ENCODE results near the gene DRAXIN.

DRAXIN gene, protein sequence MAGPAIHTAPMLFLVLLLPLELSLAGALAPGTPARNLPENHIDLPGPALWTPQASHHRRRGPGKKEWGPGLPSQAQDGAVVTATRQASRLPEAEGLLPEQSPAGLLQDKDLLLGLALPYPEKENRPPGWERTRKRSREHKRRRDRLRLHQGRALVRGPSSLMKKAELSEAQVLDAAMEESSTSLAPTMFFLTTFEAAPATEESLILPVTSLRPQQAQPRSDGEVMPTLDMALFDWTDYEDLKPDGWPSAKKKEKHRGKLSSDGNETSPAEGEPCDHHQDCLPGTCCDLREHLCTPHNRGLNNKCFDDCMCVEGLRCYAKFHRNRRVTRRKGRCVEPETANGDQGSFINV

DNA sequence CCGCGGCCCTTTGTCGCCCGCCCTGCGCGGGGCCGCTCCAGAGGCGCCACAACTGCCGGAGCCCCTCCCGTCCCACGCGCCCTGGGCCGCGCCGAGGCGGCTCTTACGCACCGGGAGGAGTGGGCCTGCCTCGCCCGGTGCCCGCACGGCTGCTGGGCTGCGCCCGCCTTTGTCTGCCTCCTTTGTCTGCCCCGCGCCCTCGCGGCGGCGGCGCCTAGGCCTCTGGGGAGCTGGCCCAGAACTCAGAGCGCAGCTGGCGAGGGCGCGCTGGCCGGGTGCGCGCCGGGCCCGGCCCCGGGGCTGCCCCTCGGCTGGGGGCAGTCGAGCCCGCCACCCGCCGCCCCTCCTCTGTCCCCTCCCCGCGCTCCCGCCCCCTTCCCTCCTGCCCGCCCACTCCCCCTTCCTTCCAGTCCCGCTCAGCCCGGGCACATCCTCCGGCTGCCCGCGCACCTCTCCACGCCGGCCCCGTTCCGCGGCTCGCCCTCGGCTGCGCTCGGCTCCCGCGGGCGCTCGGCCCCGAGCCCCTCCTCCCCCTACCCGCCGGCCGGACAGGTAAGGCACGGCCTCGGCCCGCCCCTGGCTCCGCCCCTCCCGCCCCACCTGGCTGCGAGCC lies at the start of gene DRAXIN:
DRAXIN (plus strand) TSS at position 409 of the 613 bp plus-strand sequence. CDS start 14,549 bp downstream, outside the sequence.
- DNase-seq: no peak

DNA sequence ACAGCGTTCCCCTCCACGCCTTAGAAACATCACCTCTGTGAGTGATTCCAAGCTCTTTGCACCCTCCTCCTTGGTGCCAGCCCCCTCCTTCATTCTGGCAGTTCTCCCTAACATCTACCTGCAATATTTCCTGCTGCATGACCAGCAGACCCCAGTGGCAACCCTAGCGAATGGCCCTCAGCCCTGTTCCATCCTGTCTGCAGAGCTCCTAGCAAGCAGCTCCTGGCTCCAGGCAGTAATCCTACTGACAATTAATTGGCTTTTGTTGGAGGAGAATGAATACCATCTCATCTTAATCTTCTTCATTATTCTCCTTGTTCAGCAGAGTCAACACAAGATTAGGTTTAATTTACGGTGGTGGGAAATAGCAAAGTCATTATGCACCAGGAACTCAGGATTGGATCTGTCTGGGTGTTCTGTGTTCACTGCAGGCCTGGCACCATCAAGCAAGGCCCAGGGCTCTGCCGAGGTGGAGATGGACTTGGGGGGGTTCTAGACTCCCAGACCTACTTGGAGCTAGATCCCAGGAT lies 49.7 kb upstream of the DRAXIN start:
- DNase-seq: no peak

DNA sequence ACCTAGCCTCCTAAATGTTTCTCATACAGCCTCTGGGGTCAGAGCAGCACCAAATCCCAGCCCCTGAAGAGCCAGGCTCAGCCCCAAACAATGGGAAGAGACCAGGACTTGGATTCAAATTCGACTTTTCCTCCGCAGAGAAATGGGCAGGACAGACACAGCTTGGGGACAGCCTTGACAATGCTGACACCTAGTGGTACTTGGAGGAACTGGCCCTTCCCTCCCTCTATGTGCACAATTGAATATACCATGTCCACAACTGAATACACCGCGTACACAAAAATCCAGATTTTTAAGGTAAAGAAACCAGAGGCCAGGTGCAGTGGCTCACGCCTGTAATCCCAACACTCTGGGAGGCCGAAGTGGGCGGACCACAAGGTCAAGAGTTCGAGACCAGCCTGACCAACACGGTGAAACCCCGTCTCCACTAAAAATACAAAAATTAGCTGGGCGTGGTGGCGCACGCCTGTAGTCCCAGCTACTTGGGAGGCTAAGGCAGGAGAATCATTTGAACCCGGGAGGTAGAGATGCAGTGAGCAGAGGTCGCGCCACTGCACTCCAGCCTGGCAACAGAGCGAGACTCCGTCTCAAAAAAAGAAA lies 49.0 kb upstream of the DRAXIN start:
- DNase-seq: peak; percentile 79

DNA sequence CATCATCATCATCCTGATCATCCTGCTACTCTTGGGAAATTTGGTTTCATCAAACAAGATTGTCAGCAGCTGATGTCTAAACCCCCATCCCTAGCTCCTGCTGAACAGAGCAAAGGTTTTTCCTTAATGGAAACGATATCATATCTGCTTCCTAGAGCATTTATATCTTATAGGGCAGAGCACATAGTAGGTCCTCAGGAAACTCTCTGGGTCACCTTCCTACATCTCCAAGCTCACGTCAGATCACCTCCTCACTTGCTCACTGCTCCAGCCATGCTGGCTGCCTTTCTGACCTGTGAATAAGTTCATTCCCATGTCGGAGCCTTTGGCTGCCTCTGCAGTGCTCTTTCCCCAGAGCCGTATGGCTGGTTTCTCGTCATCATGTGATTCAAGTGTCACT lies 47.7 kb upstream of the DRAXIN start:
- DNase-seq: no peak

DNA sequence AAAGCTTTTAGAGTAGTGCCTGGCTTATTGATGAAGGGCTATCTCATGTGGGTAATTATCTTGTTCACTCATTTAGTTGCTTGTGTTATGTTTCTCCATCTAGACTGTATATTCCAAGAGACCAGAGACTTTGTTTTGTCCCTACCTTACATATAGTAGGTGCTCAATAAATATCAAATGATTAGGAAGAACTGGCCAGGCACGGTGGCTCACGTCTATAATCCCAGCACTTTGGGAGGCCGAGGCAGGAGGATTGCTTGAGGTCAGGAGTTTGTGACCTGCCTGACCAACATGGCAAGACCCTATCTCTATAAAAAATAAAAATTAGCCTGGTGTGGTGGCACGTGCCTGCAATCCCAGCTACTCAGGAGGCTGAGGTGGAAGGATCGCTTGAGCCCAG lies 46.2 kb upstream of the DRAXIN start:
- DNase-seq: no peak

DNA sequence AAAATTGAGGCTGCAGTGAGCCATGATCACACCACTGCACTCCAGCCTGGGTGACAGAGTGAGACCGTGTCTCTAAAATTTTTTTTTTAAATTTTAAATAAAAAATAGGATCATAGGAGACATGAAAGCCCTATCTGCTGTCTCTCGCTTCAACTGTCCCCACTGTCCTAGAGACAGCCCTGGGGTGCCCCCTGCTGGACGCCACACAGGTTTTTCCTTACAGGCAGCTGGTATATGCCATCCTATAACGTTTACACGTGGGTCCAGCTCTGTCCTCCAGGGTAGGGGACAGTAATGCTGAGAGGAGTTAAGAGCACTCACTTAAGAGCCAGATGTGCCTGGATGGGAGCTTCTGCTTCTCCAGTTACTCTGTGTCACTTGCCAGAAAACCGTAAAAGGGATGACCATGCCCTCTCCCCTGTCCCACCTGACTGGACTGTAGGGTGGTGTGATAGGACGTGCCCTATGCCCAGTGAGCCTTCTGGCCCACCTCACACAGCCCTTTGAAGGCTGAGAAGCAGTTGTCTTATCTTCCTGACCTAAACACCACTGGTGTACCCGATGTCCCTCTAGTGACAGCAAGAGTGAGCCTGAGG lies 45.7 kb upstream of the DRAXIN start:
- DNase-seq: peak; percentile 82

DNA sequence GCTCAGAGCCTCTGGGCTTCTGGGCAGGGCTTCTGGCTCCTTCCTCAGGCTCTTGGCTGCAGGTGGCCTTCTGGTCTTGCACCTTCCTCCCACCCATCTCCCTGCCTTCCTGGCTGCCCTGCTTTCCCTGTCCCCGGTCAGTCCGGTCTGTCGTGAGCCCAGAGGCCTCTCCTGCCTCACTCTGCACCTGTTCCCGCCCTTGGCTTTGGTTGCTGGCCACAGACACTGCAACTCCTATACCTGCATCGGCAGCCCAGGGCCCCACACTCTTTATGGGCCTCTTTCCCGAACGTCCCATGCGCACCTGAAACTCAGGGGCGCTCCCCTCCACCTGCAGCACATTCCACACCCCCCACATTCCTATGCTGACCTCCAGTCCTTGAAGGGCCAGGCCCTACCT lies 45.2 kb upstream of the DRAXIN start:
- DNase-seq: no peak

DNA sequence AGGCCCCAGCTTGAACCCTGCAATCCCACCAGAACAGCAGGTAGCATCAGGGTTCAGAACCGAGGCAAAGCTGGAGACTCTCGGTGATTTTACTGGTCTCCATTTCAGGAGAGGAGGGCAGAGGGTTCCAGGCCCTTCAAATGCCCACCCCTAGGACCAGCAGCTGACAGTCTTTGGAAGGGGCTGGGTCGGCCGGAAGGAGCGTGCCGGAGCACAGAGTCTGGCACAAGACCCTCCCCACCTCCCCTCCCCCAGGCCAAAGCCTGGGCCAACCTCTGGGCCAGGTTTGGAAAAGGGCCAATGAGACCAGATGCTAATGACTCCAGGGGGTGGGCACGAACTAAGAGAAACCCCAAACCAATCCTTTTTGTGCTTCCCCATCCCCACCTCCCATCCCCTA lies 44.2 kb upstream of the DRAXIN start:
- DNase-seq: no peak

DNA sequence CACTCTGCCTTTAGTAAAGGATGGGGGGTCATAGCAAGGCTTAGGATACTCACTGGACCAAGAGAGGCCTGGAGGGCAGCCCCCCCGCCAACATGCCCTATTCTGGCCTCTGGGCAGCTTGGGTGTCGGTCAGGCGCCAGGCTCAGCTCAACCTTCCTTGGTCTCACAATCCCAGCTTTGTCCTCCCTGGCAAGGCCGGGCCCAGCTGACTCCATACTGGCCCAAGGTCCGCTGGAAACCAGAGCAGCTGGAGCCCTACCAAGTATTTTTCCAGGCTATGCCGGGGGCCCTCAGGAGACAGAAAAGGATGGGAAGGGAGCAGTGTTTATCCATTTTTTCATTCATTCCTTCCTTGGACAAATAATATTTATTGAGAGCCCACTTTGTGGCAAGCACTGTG lies 43.5 kb upstream of the DRAXIN start:
- DNase-seq: no peak

DNA sequence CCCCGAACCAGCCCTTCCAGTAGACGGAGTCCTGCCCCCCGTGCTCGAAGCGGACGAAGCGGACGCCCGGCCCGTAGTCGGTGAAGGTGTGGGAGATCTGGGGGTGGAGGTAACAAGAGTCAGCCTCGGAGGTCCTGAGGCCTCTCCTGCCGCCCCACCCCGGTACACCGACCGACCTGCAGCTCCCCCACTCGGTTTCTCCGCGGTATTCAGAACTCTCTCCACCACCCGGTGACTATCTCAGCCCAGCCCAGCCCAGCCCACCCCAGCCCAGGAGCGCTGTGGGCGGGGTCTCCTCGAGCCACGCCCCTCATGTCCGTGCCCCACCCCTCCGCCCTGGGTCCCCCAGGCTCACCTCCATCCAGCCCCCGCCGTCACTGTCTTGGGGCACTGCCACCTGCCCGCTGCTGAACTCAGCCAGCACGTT lies 42.8 kb upstream of the DRAXIN start:
- peak; percentile 34 for DNase-seq

DNA sequence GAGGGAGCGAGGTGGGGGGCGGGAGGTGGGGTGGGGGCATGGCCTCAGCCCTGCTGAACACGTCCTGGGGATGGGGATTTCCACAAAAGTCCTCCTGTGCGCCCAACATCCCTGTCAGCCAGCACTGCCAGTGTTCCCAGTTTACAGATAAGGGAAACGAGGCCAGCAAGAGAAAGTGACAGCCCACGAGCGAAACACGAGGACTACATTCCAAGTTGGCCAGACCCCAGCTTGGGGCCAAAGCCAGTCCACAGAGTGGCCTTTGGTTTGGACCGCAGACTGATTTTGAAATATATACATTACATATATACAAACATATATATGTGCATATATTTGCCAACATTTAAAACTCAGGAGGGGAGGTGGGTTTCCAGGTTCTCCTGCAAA lies 42.3 kb upstream of the DRAXIN start:
- no peak for DNase-seq

DNA sequence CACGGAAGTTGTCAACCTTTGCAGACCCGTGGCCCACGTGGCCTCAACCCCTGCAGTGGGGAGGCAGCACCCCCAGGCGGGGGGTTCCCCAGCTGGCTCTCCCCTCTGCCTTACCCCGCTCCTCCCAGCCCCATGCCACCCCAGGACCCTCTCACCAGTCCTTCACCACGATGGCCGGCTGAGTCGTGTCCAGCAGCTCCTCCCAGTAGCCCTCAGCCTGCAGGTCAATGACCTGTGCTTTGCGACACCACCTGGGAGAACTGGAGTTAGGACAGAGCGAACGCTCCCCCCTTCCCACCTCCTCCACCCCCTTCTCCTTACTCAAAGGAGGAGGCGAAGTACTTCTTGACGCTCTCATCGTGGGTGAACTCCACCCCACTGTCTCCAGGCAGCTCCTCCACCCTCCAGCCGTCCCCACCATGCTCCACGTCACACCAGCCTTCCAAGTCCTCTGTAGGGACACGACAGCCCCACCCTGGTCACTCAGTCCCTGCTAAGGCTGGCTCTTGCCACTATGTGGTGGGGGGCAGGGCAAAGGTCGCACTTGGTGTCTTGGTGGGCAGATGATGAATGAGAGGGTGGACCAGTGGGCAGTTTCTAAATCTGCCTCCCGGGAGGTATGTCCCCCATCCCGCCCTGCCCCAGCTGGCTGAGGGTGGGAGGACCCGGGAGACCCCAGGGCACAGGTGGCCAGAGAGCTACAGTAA lies 41.7 kb upstream of the DRAXIN start:
- DNase-seq: no peak

DNA sequence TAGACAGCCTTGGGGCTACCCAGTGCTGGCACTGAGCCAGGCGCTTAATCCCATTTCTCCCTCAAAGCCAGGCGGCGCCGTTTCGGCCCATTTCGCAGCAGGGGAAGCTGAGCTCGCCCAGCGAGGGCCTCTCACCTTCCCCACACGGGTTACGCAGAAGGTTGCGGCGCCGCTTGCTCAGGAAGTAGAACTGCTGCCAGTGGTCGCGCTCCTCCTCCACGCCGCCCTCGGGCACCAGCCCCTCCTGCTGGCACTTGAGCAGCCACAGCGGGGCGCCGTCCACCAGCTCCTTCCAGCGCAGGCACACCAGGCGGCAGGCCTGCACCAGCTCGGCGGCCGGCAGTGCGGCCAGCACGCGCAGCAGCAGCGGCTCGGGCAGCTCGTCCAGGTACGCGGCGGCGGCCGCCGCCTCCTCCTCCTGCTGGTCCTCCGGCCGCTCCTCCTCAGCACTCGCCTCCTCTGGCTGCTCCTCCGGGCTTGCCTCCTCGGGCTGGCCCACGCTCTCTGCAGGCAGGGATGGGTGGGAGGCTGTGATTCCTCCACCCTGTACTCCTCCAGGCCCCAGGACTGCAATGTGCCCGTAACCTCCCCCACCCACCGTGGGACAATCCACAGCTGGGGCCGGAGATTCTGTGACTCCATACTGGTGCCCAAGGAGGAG lies 41.0 kb upstream of the DRAXIN start:
- DNase-seq: peak; percentile 88

DNA sequence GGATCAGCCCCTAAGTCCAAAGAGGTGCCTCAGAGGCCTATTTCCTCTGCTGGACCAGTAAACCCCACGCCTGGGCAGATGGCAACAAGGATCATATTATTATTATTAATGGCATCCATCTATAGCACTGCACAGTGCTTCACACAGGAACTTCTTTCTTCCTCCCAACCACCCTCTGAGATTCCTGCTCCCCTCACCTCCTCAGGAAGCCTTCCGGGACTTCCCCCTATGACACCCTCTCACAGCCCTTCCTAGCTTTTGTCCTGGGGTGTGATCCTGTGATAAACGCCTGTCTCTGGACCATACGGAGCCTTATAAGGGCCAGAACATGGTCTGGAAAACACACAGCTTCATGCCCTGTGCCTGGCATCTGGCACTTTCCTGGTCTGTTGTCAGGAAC lies 40.5 kb upstream of the DRAXIN start:
- no peak for DNase-seq

DNA sequence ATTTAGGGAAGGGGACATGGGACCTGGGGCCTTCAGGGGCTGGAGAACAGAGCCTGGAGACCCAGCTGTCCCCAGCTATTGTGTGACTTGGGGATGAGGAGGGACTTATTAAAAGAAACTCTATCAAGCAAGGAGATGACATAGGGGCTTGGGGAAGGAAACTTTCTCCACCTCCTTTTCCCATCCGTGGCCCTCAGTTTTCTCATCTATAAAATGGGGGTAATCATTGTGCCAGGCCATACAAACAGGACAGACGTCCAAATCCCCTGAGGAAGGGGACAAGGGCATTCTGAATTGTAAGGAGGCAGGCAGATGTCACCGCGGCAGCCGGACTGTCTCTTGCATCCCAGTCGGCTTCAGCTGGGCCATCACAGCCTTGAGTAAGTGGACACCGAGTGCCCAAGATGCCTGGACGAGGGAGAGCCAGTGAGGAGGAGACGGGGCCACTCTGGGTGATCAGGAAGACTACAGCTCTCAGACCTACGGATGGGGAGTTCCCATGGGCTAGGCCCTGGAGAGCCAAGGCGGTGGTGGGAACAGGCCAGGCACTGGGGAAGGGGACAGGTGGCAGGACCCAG lies 39.2 kb upstream of the DRAXIN start:
- DNase-seq: no peak

DNA sequence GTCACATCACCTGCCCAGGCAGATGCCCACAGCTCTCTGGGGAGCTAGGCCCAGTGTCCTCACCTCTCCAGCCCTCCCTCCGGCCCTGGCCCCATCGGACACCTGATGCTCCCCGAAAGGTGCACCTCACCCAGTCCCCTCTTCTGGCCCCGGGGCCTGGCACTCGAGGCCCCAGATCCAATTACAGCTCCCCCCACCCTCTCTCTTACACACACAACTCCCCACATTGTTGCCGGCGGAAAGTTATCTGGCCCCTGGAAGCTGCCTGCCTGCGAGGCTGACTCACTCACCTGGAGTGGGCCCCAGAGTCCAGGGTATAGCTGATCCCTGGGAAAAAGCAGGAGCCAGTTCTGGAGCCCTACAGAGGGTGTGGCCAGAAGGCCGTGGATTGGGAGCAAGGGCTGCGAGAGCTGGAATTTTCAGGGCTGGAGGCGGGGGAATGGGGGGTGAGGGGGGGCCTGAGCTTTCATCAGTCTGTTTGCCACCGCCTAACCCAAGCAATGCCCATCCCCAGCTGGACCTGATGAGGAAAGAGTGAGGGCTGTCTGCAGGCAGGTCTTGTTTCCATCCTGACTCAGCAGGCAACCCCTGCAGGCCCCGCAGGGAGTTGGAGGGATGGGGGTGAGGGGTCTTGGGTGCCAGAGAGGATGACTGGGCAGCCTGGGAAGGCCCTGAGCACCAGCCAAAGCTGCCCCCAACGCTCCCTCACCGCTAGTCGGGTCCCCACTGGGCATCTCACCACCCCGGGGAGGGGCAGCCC lies 38.2 kb upstream of the DRAXIN start:
- DNase-seq: no peak

DNA sequence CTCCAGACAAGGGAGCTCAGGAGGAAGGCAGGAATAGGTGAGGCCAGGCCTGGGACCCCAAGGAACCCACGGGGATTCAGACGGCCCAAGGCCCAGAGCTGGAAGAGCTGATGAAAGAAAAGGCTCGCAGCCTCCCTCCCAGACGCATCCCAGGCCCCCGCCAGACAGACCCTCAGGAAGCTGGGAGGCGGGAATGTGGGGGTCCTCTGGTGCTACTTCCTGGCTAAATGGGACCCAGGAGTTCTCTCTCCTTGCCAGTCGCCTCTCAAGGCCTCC lies 37.7 kb upstream of the DRAXIN start:
- no peak for DNase-seq

DNA sequence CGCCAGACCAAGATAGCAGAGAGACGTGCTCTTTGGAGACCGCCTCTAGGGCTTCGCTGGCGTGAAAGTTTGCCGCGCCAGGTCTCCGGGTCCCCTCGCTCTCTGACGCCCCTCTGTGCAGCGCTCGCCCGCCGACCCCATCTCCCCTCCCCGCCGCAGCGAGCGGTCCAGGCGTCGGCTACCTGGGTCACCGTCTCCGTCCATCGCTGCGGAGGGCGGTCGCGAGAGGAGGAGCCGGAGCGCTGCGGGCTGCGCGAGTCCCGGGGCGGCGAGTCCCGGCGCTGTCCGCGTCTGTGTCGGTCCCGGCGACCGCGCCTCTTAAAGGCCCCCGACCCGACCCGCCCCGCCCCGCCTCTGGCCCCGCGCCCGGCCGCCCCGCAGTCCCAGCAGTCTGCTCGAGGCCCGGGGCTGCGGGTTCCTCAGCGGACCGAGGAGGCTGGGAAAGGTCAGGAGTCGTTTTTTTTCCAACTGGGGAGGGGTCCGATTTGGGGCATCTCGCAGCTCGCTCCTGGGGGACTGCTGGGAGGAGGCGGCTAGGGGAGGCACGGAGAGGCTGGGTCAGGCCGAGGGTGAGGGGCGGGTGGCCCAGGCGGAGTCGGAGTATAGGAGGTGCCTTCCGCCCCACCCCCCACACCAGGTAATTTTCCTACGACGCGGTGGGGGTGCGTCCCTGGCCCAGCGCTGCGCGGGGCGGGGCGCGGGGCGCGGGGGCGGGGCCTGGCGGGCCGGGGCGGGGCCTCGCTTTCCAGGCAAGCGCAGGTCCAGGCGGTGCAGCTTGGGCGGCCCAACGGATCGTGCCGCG lies 37.2 kb upstream of the DRAXIN start, which contains the start of the genes FBXO2 and FBXO44:
FBXO2 (minus strand) TSS at position 293 of the 802 bp plus-strand sequence; CDS start at position 204, 89 bp downstream.
FBXO44 (plus strand) TSS at position 741 of the 802 bp plus-strand sequence. CDS start 959 bp downstream, outside the sequence.
- peak; percentile 72 for DNase-seq

DNA sequence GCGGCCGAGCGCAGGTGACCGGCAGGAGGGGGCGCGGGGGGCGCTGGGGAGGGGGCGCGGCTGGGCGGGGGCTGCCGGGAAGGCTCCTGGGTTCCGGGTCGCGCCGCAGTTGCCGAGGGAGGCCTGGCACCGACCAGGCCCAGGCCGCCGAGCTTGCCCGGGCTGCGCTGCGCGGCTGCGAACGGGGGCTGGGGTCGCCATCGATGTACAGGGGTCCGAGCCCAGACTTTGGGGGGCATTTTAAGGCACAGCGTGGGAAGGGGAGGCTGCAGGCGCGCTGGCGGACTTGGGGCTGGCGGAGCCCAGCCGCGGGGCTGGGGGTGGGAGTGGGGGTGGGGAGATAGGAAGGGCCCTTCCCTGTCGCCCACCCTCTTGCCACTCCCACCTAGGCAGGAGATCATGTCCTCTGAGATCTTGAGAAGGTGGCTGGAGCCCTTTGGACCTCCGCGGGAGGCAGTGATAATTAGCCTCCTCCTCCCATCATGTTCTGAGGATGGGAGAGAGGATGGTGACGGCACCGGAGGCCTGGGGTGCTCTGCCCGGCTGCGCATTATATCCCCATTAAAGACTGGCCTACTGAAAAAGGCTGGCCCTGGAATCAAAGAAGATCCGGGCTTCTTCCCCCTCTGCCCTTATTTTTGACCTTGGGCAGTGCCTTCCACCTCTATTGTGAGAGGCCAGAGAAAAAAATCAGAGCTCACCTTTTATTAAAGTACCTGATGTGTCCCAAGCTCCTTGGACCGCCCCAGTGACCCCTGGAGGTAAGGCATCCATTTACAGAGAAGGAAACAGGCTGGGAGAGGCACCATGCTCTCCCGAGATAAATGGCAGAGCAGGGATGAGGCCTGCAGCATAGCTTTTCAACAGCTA lies 36.3 kb upstream of the DRAXIN start:
- no peak for DNase-seq

Data from CD4-positive, alpha-beta T cell treated with Interleukin-12 subunit alpha and Interleukin-12 subunit beta, for 1 hour (primary cell).